Osteocyte (in vitro differentiated cells): Measurements from ENCODE around the gene OSBPL6. TPM values are rescaled to one million over a fixed set of nuclear protein-coding genes. Genes with fewer than 3 reads are reported as not detected.

Experiments used
- DNase-seq: peaks from one replicate; pipeline ENCODE4 v3.0.0; 2021; ENCODE audit warnings: mixed read lengths; ENCODE audit not compliant: unreplicated experiment; ENCODE audit errors: extremely low spot score
- H3K27ac Mint-ChIP-seq: one replicate; pipeline ENCODE4 v1.8.0; 2021; ENCODE audit warnings: mild to moderate bottlenecking, mixed read lengths; ENCODE audit not compliant: unreplicated experiment
- H3K27me3 Mint-ChIP-seq: one replicate; pipeline ENCODE4 v1.8.0; 2021; ENCODE audit warnings: mixed read lengths; ENCODE audit not compliant: unreplicated experiment
- H3K36me3 Mint-ChIP-seq: one replicate; pipeline ENCODE4 v1.8.0; 2021; ENCODE audit warnings: mixed read lengths; ENCODE audit not compliant: unreplicated experiment
- H3K4me1 Mint-ChIP-seq: one replicate; pipeline ENCODE4 v1.8.0; 2021; ENCODE audit warnings: mixed read lengths; ENCODE audit not compliant: unreplicated experiment
- H3K4me3 Mint-ChIP-seq: one replicate; pipeline ENCODE4 v1.8.0; 2021; ENCODE audit warnings: mild to moderate bottlenecking, moderate library complexity, mixed read lengths; ENCODE audit not compliant: unreplicated experiment
- H3K9me3 Mint-ChIP-seq: one replicate; pipeline ENCODE4 v1.8.0; 2021; ENCODE audit warnings: mixed read lengths; ENCODE audit not compliant: unreplicated experiment
- total RNA-seq: library from RNA; stranded (reverse); gene quantifications from 2 replicates; pipeline ENCODE4 v1.2.1, GENCODE V29; 2021
- TF ChIP-seq, protein P1 (sequence below): fragments of 200-600 bp; sonication (generic); IDR thresholded peaks from 2 replicates; pipeline ENCODE4 v1.5.0; 2021; ENCODE audit warnings: antibody characterized with exemption, mild to moderate bottlenecking, moderate library complexity

The OSBPL6 gene
- total RNA-seq, 1 donor from 2014 or later = 3.9 TPM

DNA sequence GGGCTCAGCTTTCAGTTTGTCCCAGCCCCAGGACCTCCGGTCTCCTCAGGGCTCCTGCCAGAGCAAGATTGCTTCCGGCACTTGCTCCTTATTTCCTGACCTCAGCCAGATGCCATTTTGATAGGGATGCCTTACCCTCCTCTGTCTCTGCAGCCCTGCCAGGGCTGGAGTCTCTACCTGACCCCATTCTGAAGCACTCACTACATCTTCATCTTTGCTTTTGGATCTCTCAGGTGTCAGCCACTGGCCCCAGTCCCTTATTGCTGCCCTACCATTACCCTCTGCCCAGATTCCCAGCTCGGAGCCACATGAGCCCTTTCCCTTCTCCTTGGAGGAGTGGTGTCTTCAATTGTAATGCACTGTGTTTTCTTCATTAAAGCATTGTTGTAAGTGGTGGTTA lies 17.1 kb downstream of the OSBPL6 start:
- no peak overlapping the region for H3K27ac Mint-ChIP-seq
- H3K27me3 Mint-ChIP-seq = no peaks in the 10 kb centered on the region
- TF ChIP-seq, protein P1, sequence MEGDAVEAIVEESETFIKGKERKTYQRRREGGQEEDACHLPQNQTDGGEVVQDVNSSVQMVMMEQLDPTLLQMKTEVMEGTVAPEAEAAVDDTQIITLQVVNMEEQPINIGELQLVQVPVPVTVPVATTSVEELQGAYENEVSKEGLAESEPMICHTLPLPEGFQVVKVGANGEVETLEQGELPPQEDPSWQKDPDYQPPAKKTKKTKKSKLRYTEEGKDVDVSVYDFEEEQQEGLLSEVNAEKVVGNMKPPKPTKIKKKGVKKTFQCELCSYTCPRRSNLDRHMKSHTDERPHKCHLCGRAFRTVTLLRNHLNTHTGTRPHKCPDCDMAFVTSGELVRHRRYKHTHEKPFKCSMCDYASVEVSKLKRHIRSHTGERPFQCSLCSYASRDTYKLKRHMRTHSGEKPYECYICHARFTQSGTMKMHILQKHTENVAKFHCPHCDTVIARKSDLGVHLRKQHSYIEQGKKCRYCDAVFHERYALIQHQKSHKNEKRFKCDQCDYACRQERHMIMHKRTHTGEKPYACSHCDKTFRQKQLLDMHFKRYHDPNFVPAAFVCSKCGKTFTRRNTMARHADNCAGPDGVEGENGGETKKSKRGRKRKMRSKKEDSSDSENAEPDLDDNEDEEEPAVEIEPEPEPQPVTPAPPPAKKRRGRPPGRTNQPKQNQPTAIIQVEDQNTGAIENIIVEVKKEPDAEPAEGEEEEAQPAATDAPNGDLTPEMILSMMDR = no peak
- no peak overlapping the region for H3K4me3 Mint-ChIP-seq
- no peaks in the 10 kb centered on the region for H3K36me3 Mint-ChIP-seq
- peaks cover 2% of the 10 kb centered on the region for H3K4me1 Mint-ChIP-seq
- H3K9me3 Mint-ChIP-seq = no peaks in the 10 kb centered on the region
- no peak for DNase-seq

DNA sequence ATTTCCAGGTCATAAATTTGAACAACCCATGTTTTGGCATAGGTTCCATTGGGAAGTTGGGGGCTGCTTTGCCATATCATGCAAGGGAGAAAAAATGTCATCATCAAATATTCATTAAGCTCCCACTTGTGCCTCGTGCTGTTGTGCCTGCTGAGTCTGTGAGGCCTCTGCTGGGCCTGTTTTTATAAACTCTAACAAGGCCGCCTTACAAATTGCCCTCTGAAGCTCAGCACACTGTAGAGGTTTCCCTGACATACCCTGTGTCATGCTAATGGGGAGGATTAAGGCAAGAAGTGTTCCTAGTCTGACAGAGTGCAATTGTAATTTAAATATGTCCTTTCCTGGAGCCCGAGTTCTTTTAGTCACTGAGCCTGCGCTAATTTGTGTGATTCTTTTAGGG lies 17.6 kb downstream of the OSBPL6 start:
- H3K27me3 Mint-ChIP-seq = no peaks in the 10 kb centered on the region
- no peaks in the 10 kb centered on the region for H3K36me3 Mint-ChIP-seq
- no peaks in the 10 kb centered on the region for H3K9me3 Mint-ChIP-seq
- DNase-seq = no peak
- H3K4me3 Mint-ChIP-seq = no peak overlapping the region
- no peak overlapping the region for H3K27ac Mint-ChIP-seq
- TF ChIP-seq, protein P1 = no peak
- H3K4me1 Mint-ChIP-seq = peaks cover 2% of the 10 kb centered on the region

DNA sequence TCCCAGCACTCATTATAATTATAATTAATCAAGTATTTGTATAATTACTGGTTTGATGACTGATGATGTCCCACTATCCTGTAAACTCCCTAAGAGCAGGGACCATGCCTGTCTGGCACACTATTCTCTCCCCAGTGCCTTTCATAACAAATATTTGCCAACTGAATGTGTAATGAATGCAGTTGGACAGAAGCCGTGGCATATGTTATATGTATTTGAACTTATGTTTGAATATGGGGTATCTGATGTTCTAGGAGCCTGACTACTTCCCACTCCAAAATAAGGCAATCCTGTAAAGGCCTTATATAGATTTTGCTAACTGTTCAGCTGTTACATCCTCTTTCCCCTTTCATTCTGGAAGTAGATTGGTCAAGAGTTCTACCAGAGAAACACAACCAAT lies 19.7 kb downstream of the OSBPL6 start:
- H3K27ac Mint-ChIP-seq = no peak overlapping the region

DNA sequence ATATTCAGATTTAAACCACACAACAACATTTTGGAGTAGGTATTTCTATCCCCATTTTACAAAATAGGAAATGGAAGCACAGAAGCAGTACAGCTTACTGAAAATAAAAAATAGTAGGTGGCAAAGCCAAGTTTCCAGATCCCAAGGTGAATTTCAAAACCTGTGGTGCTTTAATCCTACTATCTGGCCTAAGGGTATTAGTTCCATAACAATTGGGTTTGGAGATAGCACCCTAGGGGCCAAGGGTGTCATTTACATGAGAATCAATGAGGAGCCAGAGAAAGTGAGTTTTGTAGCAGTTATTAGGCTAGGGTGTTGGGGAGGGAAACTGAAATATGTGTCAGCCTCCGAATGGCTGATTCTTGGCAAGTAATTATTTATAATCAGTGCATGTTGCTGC lies 24.9 kb downstream of the OSBPL6 start:
- no peak overlapping the region for H3K27ac Mint-ChIP-seq
- TF ChIP-seq, protein P1 = no peak
- peaks cover 7% of the 10 kb centered on the region for H3K4me1 Mint-ChIP-seq
- H3K4me3 Mint-ChIP-seq = no peak overlapping the region
- H3K27me3 Mint-ChIP-seq = no peaks in the 10 kb centered on the region
- H3K9me3 Mint-ChIP-seq = no peaks in the 10 kb centered on the region
- no peaks in the 10 kb centered on the region for H3K36me3 Mint-ChIP-seq
- no peak for DNase-seq

More for the DNA sequence above, 19.7 kb downstream of the OSBPL6 start:
- Mint-ChIP-seq H3K4me3 (no peak overlapping the region), H3K9me3 (no peaks in the 10 kb centered on the region), H3K36me3 (no peaks in the 10 kb centered on the region), H3K4me1 (no peaks in the 10 kb centered on the region), H3K27me3 (no peaks in the 10 kb centered on the region)
- DNase-seq = no peak
- TF ChIP-seq, protein P1 = no peak

DNA sequence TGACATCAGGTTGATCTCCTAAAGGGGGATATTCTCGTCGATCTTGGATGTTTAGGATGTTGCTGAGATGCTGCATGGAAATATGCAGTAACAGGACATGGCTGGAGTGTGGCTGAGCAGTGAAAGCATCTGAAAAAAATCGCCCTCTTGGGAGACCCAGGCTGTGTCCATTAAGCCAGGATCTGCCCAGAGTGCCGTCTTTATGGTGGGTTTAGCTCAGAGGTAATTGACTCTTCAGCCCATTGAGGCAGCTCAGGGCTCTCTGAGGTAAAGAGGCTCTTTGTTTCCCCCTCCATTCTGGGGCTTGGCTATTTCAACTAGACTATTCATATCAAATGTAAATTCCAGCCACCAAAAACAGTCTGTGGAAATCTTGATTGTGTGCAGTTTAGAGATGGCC lies 26.5 kb downstream of the OSBPL6 start:
- Mint-ChIP-seq H3K27ac (no peak overlapping the region), H3K27me3 (no peaks in the 10 kb centered on the region), H3K36me3 (no peaks in the 10 kb centered on the region), H3K4me1 (peaks cover 21% of the 10 kb centered on the region), H3K4me3 (no peak overlapping the region), H3K9me3 (no peaks in the 10 kb centered on the region)
- TF ChIP-seq, protein P1 = no peak
- DNase-seq = no peak
